A673 (cell line): ENCODE measurements around the gene NPM3. TPM values are rescaled to one million over a fixed set of nuclear protein-coding genes. Genes with fewer than 3 reads are reported as not detected.
A peak's percentile ranks its signal among the peaks of the same experiment; 100 is the strongest.

Source experiments
- BruUV-seq: library from RNA; stranded (reverse); fragments of 400-500 nt; replicated peaks from 2 replicates; lab custom pipeline; 2021; lab: Mats Ljungman, UMichigan
- CTCF ChIA-PET: fragments of 300-600 bp; sonication (Branson Sonifier 250); formaldehyde crosslinking; loops from one replicate; lab custom pipeline; 2022; ENCODE audit warnings: antibody characterized with exemption; lab: Charles Lee
- POLR2A ChIA-PET: fragments of 300-600 bp; sonication (Branson Sonifier 250); formaldehyde crosslinking; loops from one replicate; lab custom pipeline; 2022; ENCODE audit warnings: antibody characterized with exemption; ENCODE audit not compliant: low non-redundant PET; lab: Charles Lee
- DNase-seq: peaks from one replicate; pipeline ENCODE4 v3.0.0-alpha.2; 2015; ENCODE audit warnings: low spot score
- H3K27ac ChIP-seq: fragments of 200-600 bp; sonication (generic); 2 replicates; pipeline ENCODE4 v1.5.1; 2016; ENCODE audit warnings: mixed run types, low read depth, mild to moderate bottlenecking, mixed read lengths, antibody characterized with exemption, low read length; ENCODE audit not compliant: poor library complexity, severe bottlenecking
- H3K27me3 ChIP-seq: fragments of 200-600 bp; sonication (generic); replicated peaks from 2 replicates; pipeline ENCODE4 v1.6.1; 2017; ENCODE audit warnings: mixed run types, low read depth, mild to moderate bottlenecking, mixed read lengths, antibody characterized with exemption, low read length; ENCODE audit not compliant: insufficient read depth, poor library complexity
- H3K36me3 ChIP-seq: fragments of 200-600 bp; sonication (generic); 2 replicates; pipeline ENCODE4 v1.6.1; 2016; ENCODE audit warnings: mixed run types, mild to moderate bottlenecking, mixed read lengths, antibody characterized with exemption, low read length; ENCODE audit not compliant: insufficient read depth, poor library complexity, severe bottlenecking
- H3K4me1 ChIP-seq: fragments of 200-600 bp; sonication (generic); 2 replicates; pipeline ENCODE4 v1.6.1; 2017; ENCODE audit warnings: mixed run types, mild to moderate bottlenecking, mixed read lengths, antibody characterized with exemption, low read length; ENCODE audit not compliant: insufficient read depth, poor library complexity, severe bottlenecking
- H3K4me3 ChIP-seq: fragments of 200-600 bp; sonication (generic); 2 replicates; pipeline ENCODE4 v1.5.1; 2016; ENCODE audit warnings: low read depth, mixed run types, mild to moderate bottlenecking, mixed read lengths, low read length; ENCODE audit not compliant: poor library complexity, severe bottlenecking
- H3K9me3 ChIP-seq: fragments of 200-600 bp; sonication (generic); 2 replicates; pipeline ENCODE4 v1.6.1; 2016; ENCODE audit warnings: mixed run types, low read depth, mild to moderate bottlenecking, mixed read lengths, antibody characterized with exemption, low read length; ENCODE audit not compliant: poor library complexity, severe bottlenecking
- CTCF ChIP-seq: fragments of 300-800, 200-600 bp; sonication (generic); conservative IDR thresholded peaks from 2 replicates; pipeline ENCODE4 v1.5.1; 2017; ENCODE audit warnings: low read depth, mild to moderate bottlenecking, antibody characterized with exemption, low read length, moderate library complexity, mixed read lengths
- EZH2 ChIP-seq: fragments of 200-600 bp; sonication (generic); IDR thresholded peaks from 2 replicates; pipeline ENCODE4 v1.6.1; 2017; ENCODE audit warnings: borderline replicate concordance, low read depth, mild to moderate bottlenecking, mixed read lengths, antibody characterized with exemption, low read length; ENCODE audit not compliant: poor library complexity, severe bottlenecking
- intact Hi-C: fragments of 100-400 bp; cut with micrococcal nuclease; formaldehyde crosslinking; loops from one replicate; pipeline ENCODE4 v1.10.0; 2022; ENCODE audit not compliant: unreplicated experiment
- total RNA-seq: library from RNA; stranded (reverse); gene quantifications from 2 replicates; pipeline ENCODE4 v1.2.3, GENCODE V29; 2021

NPM3 gene
- total RNA-seq, 1 experiment from 2014 or later: 98.2 TPM

GRCh38 chr10:101824736-101825135, 41.5 kb upstream of the NPM3 start:
- Histone ChIP-seq H3K27ac (no peak overlapping the region), H3K27me3 (no peaks in the 10 kb centered on the region), H3K4me1 (peaks cover under 1% of the 10 kb centered on the region), H3K4me3 (no peak overlapping the region), H3K36me3 (no peaks in the 10 kb centered on the region), H3K9me3 (no peaks in the 10 kb centered on the region)
- intact Hi-C loops: no loop called here
- BruUV-seq: no TSS peak
- DNase-seq: no peak
- ChIA-PET CTCF (no interaction called here), POLR2A (no interaction called here)
- TF ChIP-seq CTCF (no peak), EZH2 (no peak)

- no peak for DNase-seq
- no peaks in the 10 kb centered on the region for H3K36me3 ChIP-seq
- H3K4me1 ChIP-seq: peaks cover 10% of the 10 kb centered on the region
- H3K27me3 ChIP-seq: no peaks in the 10 kb centered on the region
- CTCF ChIA-PET: interaction anchor here (0.5 to 1.8 kb wide), 2 partner anchors 22 to 602 kb away, joined by 3 to 17 read pairs; no protein-coding TSS in a partner anchor
- intact Hi-C loops: loop anchor here (5.0 kb wide), 1 partner anchor 37 kb away; the partner anchor contains the start of gene NPM3
- no peaks in the 10 kb centered on the region for H3K9me3 ChIP-seq
- H3K27ac ChIP-seq: peak overlapping the region; percentile 88
- TF ChIP-seq EZH2 (no peak), CTCF (no peak)
- TSS peak; percentile 78 for BruUV-seq
- H3K4me3 ChIP-seq: peak overlapping the region; percentile 98
- POLR2A ChIA-PET: interaction anchor here (0.5 to 0.6 kb wide), 2 partner anchors 307 to 607 kb away, joined by 3 read pairs; no protein-coding TSS in a partner anchor
Measured at GRCh38 chr10:101818872-101819633, 35.8 kb upstream of the NPM3 start.

- BruUV-seq: no TSS peak
- intact Hi-C loops: loop anchor here (5.0 kb wide), 1 partner anchor 36 kb away; the partner anchor contains the start of gene NPM3
Measured at GRCh38 chr10:101818119-101818871, 35.0 kb upstream of the NPM3 start, which contains the start of gene OGA. Gene OGA (minus strand): TSS chr10:101818444. CDS start chr10:101818022, 422 bp downstream.

More at GRCh38 chr10:101818119-101818871, 35.0 kb upstream of the NPM3 start, which contains the start of gene OGA:
- Histone ChIP-seq H3K4me3 (peak within 1 kb of the TSS; percentile 98), H3K9me3 (no peaks in the 10 kb centered on the region), H3K36me3 (peaks cover 3% of the 10 kb centered on the region), H3K27me3 (no peaks in the 10 kb centered on the region), H3K27ac (peak within 1 kb of the TSS; percentile 88), H3K4me1 (peaks cover 10% of the 10 kb centered on the region)
- TF ChIP-seq EZH2 (no peak), CTCF (no peak)
- CTCF ChIA-PET: interaction anchor here (0.5 to 1.8 kb wide), 2 partner anchors 23 to 601 kb away, joined by 3 to 17 read pairs; no protein-coding TSS in a partner anchor
- peak; percentile 100 for DNase-seq
- POLR2A ChIA-PET: interaction anchor here (0.5 to 0.6 kb wide), 2 partner anchors 308 to 544 kb away, joined by 3 read pairs; no protein-coding TSS in a partner anchor
